Stomach smooth muscle (tissue), 2 donors: Measurements from ENCODE around the gene ASB6.
A peak's percentile ranks its signal among the peaks of the same experiment; 100 is the strongest.
"Not testable (repeated sequence)": the region's sequence is repeated elsewhere in the genome, so short reads cannot be mapped to it uniquely, and the experiment has no call there.

Experiments
- H3K27ac ChIP-seq: one replicate; pipeline ENCODE4 v1.7.0; 2013; ENCODE audit warnings: mild to moderate bottlenecking, low read length, inconsistent platforms
- H3K27me3 ChIP-seq, 2 donors: one replicate each; pipeline ENCODE4 v1.7.0; 2013; ENCODE audit warnings: low read length in 2 of 2; ENCODE audit not compliant: insufficient read depth in 2 of 2, control insufficient read depth in 1 of 2
- H3K36me3 ChIP-seq, 2 donors: one replicate each; pipeline ENCODE4 v1.7.0; 2013; ENCODE audit warnings: low read length in 2 of 2; ENCODE audit not compliant: control insufficient read depth in 2 of 2, insufficient read depth in 2 of 2
- H3K4me1 ChIP-seq: one replicate; pipeline ENCODE4 v1.7.0; 2013; ENCODE audit warnings: low read length; ENCODE audit not compliant: control insufficient read depth, insufficient read depth
- H3K4me3 ChIP-seq, 2 donors: one replicate each; pipeline ENCODE4 v1.7.0; 2013; ENCODE audit warnings: low read length in 2 of 2
- H3K9ac ChIP-seq, 2 donors: one replicate each; pipeline ENCODE4 v1.7.0; 2013; ENCODE audit warnings: low read length in 2 of 2, mild to moderate bottlenecking in 1 of 2
- H3K9me3 ChIP-seq, 2 donors: one replicate each; pipeline ENCODE4 v1.7.0; 2013; ENCODE audit warnings: low read length in 2 of 2; ENCODE audit not compliant: control insufficient read depth in 2 of 2
- donor health status: healthy.
- donor health status: Pancreatic carcinoma.

The ASB6 gene

DNA sequence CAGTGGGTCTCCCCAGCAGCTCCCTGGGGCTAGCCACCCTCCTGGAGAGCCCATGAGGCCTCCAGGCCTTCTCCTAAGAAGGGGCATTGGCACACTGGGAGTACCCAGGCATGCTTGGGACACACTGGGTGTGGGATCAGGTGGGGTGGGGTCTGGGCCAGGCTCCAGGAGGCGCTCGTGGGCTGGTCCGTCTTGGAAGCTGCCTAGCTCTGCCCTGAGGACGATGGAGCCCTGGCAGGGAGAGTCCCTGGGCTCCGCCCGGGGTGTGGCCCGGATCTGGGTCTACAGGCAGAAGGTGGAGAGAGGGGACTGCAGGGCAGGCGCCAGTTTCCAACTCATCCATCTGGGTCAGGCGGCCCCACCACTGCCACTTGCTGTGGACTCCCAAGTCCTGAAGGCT is 25.9 kb upstream of the ASB6 start:
- Histone ChIP-seq H3K27me3 (peaks cover 5 to 20% of the 10 kb centered on the region in 2 donors), H3K4me1 (peaks cover 5% of the 10 kb centered on the region), H3K36me3 (no peaks in the 10 kb centered on the region), H3K27ac (no peak overlapping the region), H3K9ac (no peak overlapping the region), H3K9me3 (no peaks in the 10 kb centered on the region), H3K4me3 (no peak overlapping the region)

DNA sequence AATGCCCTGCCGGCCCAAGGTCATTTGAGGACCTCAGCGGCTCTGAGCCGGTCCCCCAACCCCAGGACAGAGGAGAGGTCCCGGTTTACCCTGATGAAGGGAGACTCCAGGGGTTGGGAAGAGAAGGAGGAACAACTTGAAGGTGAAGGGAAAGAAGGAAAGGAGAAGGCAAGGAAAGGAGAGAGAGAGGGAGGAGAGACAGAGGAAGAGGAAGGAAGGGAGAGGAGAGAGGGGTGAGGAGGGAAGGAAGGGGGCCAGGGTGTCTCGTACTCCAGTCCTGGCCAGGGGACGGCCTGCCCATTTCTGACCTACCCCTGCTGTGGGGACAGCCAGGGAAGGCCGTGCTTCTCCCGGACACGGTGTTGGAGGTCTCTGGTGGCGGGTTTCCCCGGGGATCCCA is 25.4 kb upstream of the ASB6 start:
- H3K9ac ChIP-seq = no peak overlapping the region
- H3K9me3 ChIP-seq = no peaks in the 10 kb centered on the region
- H3K27me3 ChIP-seq = peaks cover 5 to 20% of the 10 kb centered on the region in 2 donors
- H3K36me3 ChIP-seq = no peaks in the 10 kb centered on the region
- peaks cover 5% of the 10 kb centered on the region for H3K4me1 ChIP-seq
- H3K4me3 ChIP-seq = no peak overlapping the region
- no peak overlapping the region for H3K27ac ChIP-seq

DNA sequence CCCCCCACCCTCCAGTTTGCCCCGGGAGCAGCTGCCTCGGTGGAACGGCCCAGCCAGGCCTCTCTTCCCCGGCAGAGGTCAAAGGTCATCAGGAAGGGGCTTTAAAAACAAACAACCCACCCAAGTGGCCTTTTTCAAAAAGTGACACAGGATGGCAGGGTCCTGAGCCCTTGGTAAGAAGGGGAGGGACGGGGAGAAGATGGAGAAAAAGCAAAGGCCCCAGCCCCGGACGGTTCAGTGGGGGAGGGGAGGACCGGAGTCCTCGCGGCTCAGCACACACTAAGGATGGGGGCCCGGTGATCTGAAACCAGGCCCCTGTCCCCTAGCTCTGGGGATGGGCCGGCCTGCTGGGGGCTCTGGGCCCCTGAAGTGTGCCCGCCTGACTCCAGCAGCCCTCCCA is 24.6 kb upstream of the ASB6 start:
- peaks cover 5% of the 10 kb centered on the region for H3K4me1 ChIP-seq
- H3K36me3 ChIP-seq = no peaks in the 10 kb centered on the region
- peaks cover 5 to 20% of the 10 kb centered on the region in 2 donors for H3K27me3 ChIP-seq
- no peak overlapping the region for H3K4me3 ChIP-seq
- no peak overlapping the region for H3K9ac ChIP-seq
- no peak overlapping the region for H3K27ac ChIP-seq
- H3K9me3 ChIP-seq = no peaks in the 10 kb centered on the region

DNA sequence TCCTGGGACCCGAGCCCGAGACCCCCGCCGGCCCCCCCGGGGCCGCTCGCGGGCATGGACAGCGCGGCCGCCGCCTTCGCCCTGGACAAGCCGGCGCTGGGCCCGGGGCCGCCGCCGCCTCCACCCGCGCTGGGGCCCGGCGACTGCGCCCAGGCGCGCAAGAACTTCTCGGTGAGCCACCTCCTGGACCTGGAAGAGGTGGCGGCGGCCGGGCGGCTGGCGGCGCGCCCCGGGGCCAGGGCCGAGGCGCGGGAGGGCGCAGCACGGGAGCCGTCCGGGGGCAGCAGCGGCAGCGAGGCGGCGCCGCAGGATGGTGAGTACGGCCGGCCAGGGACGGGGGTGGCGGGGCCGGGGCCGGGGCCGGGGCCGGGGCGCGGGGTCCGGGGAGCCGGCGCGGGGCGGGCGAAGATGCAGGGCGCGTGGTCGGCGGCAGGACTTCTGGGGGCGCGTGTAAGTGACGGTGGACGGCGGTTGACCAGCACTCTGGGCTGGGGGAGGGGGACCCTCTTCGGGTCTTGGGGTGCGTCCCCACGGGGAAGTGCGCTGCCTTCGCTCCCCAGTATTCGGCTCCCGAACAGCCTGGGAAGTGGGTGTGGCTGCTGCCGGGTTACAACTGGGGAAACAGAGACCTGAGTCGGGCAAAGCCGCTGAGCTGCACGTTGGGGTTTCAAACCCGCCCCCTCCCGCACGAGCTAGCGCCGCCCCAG is 24.0 kb upstream of the ASB6 start:
- peaks cover 5% of the 10 kb centered on the region for H3K4me1 ChIP-seq
- H3K27me3 ChIP-seq = peaks cover 5 to 20% of the 10 kb centered on the region in 2 donors
- H3K9ac ChIP-seq = no peak overlapping the region
- no peak overlapping the region for H3K27ac ChIP-seq
- H3K4me3 ChIP-seq = peak overlapping the region in 1 of 2 donors; percentile 55
- H3K36me3 ChIP-seq = no peaks in the 10 kb centered on the region
- no peaks in the 10 kb centered on the region for H3K9me3 ChIP-seq

DNA sequence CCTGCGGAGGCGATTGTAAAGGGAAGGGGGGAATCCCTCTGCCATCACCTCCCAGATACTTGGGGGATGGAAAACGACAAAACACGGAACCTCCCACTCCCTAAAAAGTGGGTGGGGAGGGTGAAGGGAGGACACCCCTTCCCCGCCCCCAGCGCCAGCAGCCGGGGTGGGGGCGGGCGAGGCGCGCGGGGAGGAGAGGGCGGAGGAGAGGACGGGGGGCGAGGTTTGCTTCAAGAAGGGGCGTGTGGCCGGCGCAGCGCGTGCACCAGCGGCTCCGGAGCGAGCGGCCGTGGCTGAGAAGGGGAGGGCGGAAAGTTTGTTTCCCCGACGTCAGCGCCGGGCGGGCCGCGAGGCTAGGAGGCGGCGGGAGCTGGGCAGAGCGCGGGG is 23.4 kb upstream of the ASB6 start, which contains the start of gene PRRX2:
TSS of gene PRRX2 (plus strand) at position 259 of the 387 bp plus-strand sequence. CDS start 221 bp downstream, outside the sequence.
- H3K36me3 ChIP-seq = no peaks in the 10 kb centered on the region
- peaks cover 5 to 20% of the 10 kb centered on the region in 2 donors for H3K27me3 ChIP-seq
- H3K9me3 ChIP-seq = no peaks in the 10 kb centered on the region
- H3K27ac ChIP-seq = no peak within 1 kb of the TSS
- H3K9ac ChIP-seq = no peak within 1 kb of the TSS
- H3K4me1 ChIP-seq = peaks cover 5% of the 10 kb centered on the region
- peak within 1 kb of the TSS; percentile 46 to 55 for H3K4me3 ChIP-seq

DNA sequence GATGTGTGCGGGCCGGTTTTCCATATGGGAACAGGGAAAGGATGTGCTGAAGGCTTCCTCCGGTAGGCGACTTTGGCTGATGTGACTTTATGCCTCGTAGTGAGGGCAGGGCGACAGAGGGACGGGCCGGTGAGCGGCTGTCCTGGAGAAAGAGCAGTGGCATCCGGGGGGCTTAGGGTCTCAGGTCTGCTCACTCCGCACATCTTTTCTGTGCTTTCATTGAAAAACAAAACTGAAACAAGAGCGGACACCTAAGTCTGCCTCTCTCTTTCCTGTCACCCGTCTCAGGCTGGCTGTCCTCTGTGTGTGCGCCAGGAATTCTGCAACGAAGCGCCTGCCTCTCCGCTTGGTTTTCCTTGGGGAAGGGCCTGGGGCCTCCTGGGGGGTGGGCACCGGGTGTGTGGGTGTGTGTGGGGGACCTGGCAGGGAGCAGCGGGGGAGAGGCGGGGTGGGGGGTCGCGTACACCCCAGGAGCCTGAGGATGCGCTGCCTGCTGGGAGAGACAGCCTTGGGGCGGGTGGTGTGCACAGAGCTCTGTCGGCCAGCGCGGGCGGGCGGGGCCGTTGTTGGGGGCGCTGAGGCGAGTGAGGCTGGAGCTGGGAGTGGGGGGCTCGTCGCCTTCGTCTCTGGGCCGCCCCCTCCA is 22.9 kb upstream of the ASB6 start:
- H3K36me3 ChIP-seq = no peaks in the 10 kb centered on the region
- no peaks in the 10 kb centered on the region for H3K9me3 ChIP-seq
- H3K9ac ChIP-seq = no peak overlapping the region
- H3K4me3 ChIP-seq = peak overlapping the region; percentile 46 to 55
- no peak overlapping the region for H3K27ac ChIP-seq
- peaks cover 5% of the 10 kb centered on the region for H3K4me1 ChIP-seq
- H3K27me3 ChIP-seq = peaks cover 5 to 20% of the 10 kb centered on the region in 2 donors

DNA sequence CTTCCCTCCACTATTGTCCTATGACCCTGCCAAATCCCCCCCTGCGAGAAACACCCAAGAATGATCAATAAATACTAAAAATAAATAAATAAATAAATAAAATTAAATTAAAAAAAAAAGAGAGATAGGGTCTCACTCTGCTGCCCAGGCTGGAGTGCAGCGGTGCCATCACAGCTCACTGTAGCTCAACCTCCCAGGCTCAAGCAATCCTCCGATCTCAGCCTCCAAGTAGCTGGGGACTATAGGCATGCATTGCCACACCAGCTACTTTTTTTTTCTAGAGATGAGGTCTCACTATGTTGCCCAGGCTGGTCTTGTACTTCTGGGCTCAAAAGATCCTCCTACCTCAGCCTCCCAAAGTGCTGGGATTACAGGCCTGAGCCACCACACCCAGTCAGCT is 20.3 kb upstream of the ASB6 start:
- H3K4me3 ChIP-seq, H3K36me3 ChIP-seq, H3K9me3 ChIP-seq, H3K4me1 ChIP-seq, H3K9ac ChIP-seq, H3K27ac ChIP-seq: not testable (repeated sequence)
- H3K27me3 ChIP-seq = peaks cover 3 to 14% of the 10 kb centered on the region in 2 donors

DNA sequence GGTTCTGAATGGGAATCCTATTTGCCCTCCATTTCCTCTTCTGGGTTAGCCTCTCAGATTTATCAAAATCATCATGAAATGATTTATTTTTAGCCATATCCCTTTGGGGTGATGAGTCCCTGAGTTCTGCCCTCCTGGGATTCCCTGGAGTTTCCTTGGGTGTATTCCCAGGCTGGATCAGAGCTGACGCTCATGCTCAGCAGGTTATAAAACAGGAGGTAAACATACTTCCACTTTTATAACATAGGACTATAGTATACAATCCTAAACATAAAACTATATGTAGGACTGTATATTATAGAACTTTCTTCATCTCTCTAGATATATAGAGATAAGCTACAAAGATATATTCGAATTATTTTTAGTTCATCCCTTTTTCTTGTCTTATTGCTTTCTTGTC is 19.1 kb upstream of the ASB6 start:
- peaks cover 2 to 6% of the 10 kb centered on the region in 2 donors for H3K27me3 ChIP-seq
- H3K36me3 ChIP-seq = no peaks in the 10 kb centered on the region
- H3K9ac ChIP-seq = no peak overlapping the region
- H3K4me3 ChIP-seq = no peak overlapping the region
- no peak overlapping the region for H3K27ac ChIP-seq
- H3K4me1 ChIP-seq = no peaks in the 10 kb centered on the region
- no peaks in the 10 kb centered on the region for H3K9me3 ChIP-seq

DNA sequence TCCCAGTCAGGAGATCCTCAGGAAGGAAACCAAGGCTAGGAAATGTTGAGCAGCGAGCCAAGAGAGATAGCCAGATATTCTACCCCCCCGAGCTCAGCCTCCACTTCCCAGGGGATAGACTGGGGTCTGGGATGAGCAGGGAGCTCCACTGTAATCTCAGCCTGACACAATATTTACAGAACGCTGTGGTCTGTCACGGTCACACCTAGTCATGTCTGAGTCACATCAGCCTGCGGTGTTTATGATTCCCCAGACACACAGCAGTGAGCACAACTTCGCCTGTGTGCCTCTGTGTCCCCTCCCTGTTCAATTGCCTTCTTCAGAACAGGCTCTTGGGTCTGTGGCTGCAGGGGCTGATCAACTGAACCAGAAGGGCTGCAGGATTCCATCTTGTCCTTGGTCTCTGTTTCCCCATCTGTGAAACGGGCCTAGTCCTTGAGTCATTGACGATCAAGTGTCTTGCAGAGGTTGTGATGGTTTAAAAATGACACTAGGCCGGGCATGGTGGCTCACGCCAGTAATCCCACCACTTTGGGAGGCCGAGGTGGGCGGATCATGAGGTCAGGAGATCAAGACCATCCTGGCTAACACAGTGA is 14.9 kb upstream of the ASB6 start:
- Histone ChIP-seq H3K4me1 (peaks cover 5% of the 10 kb centered on the region), H3K4me3 (no peak overlapping the region), H3K9me3 (no peaks in the 10 kb centered on the region), H3K27ac (no peak overlapping the region), H3K9ac (no peak overlapping the region), H3K36me3 (no peaks in the 10 kb centered on the region), H3K27me3 (peaks cover 0 to 2% of the 10 kb centered on the region in 2 donors)

DNA sequence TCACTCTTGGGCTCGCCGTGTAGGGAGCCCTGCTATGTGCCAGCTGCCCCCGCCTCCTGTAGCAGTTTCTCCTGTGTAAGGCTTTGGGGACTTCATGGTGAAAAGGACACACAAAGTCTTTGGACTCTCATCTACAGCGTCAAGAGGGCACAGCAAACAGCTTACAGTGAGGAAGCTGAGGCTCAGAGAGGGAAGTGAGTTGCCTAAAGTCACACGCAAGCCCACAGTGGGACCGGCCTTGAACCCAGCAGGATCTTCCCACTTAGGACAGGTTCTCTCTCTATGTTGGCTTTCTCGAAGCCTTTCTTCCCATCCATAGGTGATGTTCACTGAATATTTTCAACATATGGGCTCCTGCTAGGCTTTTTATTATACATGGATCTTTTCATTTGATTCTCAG is 13.7 kb upstream of the ASB6 start:
- Histone ChIP-seq H3K9me3 (no peaks in the 10 kb centered on the region), H3K27ac (no peak overlapping the region), H3K27me3 (peaks cover 0 to 2% of the 10 kb centered on the region in 2 donors), H3K36me3 (no peaks in the 10 kb centered on the region), H3K4me3 (no peak overlapping the region), H3K9ac (no peak overlapping the region), H3K4me1 (peaks cover 5% of the 10 kb centered on the region)

DNA sequence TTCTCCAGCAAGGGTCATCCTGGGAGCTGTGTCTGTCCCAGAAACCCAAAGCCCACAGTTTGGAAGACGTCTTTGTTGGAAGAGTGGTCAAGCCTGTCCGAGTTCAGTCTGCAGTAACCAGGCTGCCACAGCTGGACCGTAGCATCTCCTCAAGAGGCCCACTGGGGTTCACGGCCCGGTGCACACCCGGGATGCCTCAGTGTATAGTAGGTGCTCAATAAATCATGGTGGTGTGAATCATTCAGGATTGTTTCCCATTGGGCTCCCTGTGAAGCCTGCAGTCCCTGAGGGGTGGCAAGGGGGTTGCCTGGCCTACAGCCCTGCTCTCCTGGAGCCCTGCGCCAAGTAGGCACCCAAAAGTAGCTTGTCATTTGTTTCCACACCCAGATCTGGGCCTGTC is 13.2 kb upstream of the ASB6 start:
- no peak overlapping the region for H3K27ac ChIP-seq
- H3K4me3 ChIP-seq = no peak overlapping the region
- H3K9me3 ChIP-seq = no peaks in the 10 kb centered on the region
- H3K4me1 ChIP-seq = peaks cover 5% of the 10 kb centered on the region
- H3K9ac ChIP-seq = no peak overlapping the region
- peaks cover 0 to 2% of the 10 kb centered on the region in 2 donors for H3K27me3 ChIP-seq
- no peaks in the 10 kb centered on the region for H3K36me3 ChIP-seq
